ENCODE data around the gene HINT3.
"Not testable (repeated sequence)": the region's sequence is repeated elsewhere in the genome, so short reads cannot be mapped to it uniquely, and the experiment has no call there.

The HINT3 gene

DNA sequence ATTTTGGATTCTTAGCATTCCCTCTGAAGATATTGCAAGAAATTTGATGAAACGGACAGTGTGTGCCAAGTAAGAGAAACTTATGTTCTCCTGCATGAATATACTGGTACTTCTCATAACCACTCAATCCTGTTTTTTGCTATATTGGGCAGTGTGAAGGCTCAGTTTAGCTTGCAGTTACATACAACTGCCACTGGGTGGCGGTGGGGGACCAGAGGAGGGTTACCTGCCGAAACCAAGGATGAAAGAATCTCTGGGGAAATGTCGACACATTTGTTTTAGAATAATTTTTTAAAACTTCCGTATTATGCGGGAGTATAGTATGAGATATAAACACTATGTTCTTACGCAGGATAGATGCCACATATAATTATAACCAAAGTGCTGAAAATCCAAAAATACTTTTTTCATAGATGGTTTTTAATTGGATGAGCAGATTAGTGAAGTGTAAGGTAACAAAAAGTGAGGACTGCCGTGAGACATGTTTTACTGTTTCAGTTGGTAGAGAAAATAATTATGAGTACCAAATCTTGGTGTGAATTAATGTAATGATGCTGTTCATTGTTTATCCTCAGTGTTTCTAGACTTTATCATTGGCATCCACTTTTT, 39.5 kb downstream of the HINT3 start:
- Histone ChIP-seq H3K36me3 (ENCODE audit: insufficient read depth, low read length) (peaks cover 6% of the 10 kb centered on the region), H3K27ac (ENCODE audit: low read depth, low read length) (no peak overlapping the region), H3K27me3 (ENCODE audit: insufficient read depth, low read length) (no peaks in the 10 kb centered on the region), H3K79me2 (ENCODE audit: control insufficient read depth, insufficient read depth, low read length, unreplicated experiment) (no peaks in the 10 kb centered on the region), H3K4me1 (ENCODE audit: control insufficient read depth, insufficient read depth, low read length, unreplicated experiment) (peaks cover 4% of the 10 kb centered on the region), H3K4me3 (ENCODE audit: low read depth, low read length) (peak overlapping the region; percentile 58), H2AFZ (ENCODE audit: low read length, unreplicated experiment) (peak overlapping the region; percentile 53)

DNA sequence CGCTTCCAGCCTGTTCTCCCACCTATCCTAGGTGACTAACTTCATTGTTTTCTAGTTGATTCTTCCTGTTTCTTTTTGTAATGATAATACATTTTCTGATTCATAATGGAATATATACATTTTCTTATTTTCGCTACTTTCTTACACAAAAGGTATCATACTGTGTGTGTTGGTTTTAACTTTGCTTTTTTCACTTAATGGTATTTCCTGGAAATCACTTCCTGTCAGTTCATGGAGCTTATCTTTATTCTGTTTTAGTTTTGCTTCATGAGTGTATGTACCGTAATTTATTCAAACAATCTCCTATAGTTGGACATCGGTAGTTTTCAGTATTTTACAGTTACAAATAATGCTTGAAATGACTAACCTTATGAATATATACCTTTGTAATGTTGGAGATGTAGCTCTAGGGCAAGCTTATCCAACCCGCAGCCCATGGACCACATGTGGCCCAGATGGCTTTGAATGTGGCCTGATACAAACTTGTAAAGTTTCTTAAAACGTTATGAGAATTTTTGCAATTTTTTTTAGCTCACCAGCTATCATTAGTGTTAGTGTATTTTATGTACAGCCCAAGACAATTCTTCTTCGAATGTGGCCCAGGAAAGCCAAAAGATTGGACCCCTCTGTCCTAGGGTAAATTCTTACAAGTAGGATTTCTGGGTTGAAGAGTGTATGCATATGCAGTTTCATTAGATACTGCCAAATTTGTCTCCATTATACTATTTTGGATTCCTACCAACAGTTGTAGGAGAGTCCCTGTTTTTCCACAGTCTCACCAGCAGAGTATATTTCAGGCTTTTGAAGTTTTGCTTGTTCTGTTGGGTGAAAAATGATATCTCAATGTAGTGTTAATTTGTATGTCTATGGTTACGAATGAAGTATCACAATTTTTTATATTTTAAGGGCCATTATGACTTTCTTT, 46.4 kb downstream of the HINT3 start:
- H3K4me3 ChIP-seq (ENCODE audit: low read depth, low read length): no peak overlapping the region
- H3K4me1 ChIP-seq (ENCODE audit: control insufficient read depth, insufficient read depth, low read length, unreplicated experiment): no peaks in the 10 kb centered on the region
- H2AFZ ChIP-seq (ENCODE audit: low read length, unreplicated experiment): no peak overlapping the region
- H3K27ac ChIP-seq (ENCODE audit: low read depth, low read length): no peak overlapping the region
- H3K36me3 ChIP-seq (ENCODE audit: insufficient read depth, low read length): peaks cover 22% of the 10 kb centered on the region
- H3K27me3 ChIP-seq (ENCODE audit: insufficient read depth, low read length): no peaks in the 10 kb centered on the region
- no peaks in the 10 kb centered on the region for H3K79me2 ChIP-seq (ENCODE audit: control insufficient read depth, insufficient read depth, low read length, unreplicated experiment)

GRCh38 chr6:126007800-126008199, 51.2 kb downstream of the HINT3 start:
- H3K27me3 ChIP-seq (ENCODE audit: insufficient read depth, low read length): no peaks in the 10 kb centered on the region
- no peak overlapping the region for H3K4me3 ChIP-seq (ENCODE audit: low read depth, low read length)
- no peak overlapping the region for H2AFZ ChIP-seq (ENCODE audit: low read length, unreplicated experiment)
- H3K4me1 ChIP-seq (ENCODE audit: control insufficient read depth, insufficient read depth, low read length, unreplicated experiment): no peaks in the 10 kb centered on the region
- no peaks in the 10 kb centered on the region for H3K79me2 ChIP-seq (ENCODE audit: control insufficient read depth, insufficient read depth, low read length, unreplicated experiment)
- H3K36me3 ChIP-seq (ENCODE audit: insufficient read depth, low read length): peaks cover 23% of the 10 kb centered on the region
- H3K27ac ChIP-seq (ENCODE audit: low read depth, low read length): no peak overlapping the region

DNA sequence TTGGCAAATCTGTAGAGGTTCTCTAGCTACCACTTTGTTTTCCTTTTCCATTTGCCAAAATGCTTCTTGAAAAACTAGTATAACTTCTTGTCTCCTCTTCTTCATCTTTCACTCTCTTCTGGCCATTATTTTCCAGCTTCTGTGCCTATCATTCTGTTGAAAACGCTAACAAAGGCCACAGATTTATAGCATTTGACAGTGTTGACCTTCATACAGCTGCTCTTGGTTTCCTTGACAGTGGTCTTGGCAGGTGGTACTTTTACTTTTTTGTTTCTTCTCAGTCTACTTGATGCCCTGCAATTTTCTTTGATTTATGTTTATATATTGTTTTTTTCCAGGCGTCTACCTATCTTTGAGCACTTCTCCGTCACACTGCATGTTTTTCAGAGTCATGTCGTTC, 53.5 kb downstream of the HINT3 start:
- peaks cover 20% of the 10 kb centered on the region for H3K36me3 ChIP-seq (ENCODE audit: insufficient read depth, low read length)
- no peaks in the 10 kb centered on the region for H3K79me2 ChIP-seq (ENCODE audit: control insufficient read depth, insufficient read depth, low read length, unreplicated experiment)
- H3K4me1 ChIP-seq (ENCODE audit: control insufficient read depth, insufficient read depth, low read length, unreplicated experiment): no peaks in the 10 kb centered on the region
- H3K4me3 ChIP-seq (ENCODE audit: low read depth, low read length): no peak overlapping the region
- no peak overlapping the region for H3K27ac ChIP-seq (ENCODE audit: low read depth, low read length)
- H3K27me3 ChIP-seq (ENCODE audit: insufficient read depth, low read length): no peaks in the 10 kb centered on the region
- no peak overlapping the region for H2AFZ ChIP-seq (ENCODE audit: low read length, unreplicated experiment)

DNA sequence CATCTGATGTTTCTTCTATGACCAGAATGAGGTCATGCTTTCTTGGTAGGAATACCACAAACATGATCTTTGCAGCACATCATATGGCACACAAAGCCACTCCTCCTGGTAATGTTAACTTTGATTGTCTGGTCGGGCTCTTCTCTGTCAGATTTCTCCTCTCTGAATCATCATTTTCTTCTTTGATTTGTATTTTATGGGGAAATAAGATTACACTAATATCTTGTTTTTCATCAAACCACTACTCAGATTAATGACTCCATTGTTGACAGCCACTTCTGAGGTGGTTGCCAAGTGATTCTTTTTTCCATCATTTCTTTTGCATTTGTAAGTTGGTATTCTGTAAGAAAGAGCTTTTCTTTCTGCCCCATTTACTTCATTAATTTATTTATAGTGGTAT, 59.3 kb downstream of the HINT3 start:
- Histone ChIP-seq H3K27me3 (ENCODE audit: insufficient read depth, low read length) (no peaks in the 10 kb centered on the region), H3K27ac (ENCODE audit: low read depth, low read length) (peak overlapping the region; percentile 1; the same call in 1 of the 2 replicates), H3K4me3 (ENCODE audit: low read depth, low read length) (no peak overlapping the region), H3K4me1 (ENCODE audit: control insufficient read depth, insufficient read depth, low read length, unreplicated experiment) (peaks cover 4% of the 10 kb centered on the region), H2AFZ (ENCODE audit: low read length, unreplicated experiment) (no peak overlapping the region), H3K79me2 (ENCODE audit: control insufficient read depth, insufficient read depth, low read length, unreplicated experiment) (no peaks in the 10 kb centered on the region), H3K36me3 (ENCODE audit: insufficient read depth, low read length) (peaks cover 20% of the 10 kb centered on the region)

DNA sequence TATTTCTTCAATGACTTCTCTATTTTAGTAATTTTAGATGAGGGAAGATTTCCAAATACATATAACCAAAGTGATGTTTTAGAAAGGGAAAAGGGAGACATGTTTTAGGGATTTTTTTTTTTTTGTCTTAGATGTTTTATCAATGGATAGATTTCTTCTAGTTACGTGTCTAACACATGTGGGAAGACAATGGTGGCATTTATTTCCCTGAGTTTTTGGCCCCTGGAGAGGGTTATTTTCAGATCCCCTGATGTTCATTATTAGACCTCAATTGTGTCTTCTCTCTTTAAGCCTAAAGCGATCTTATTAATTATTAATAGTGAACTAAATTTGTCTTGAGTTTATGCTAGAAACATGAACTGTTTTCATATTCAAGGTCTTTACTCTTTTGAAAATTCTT, 60.0 kb downstream of the HINT3 start:
- Histone ChIP-seq H3K4me3 (ENCODE audit: low read depth, low read length) (no peak overlapping the region), H3K4me1 (ENCODE audit: control insufficient read depth, insufficient read depth, low read length, unreplicated experiment) (peaks cover 4% of the 10 kb centered on the region), H3K79me2 (ENCODE audit: control insufficient read depth, insufficient read depth, low read length, unreplicated experiment) (no peaks in the 10 kb centered on the region), H2AFZ (ENCODE audit: low read length, unreplicated experiment) (no peak overlapping the region), H3K27me3 (ENCODE audit: insufficient read depth, low read length) (no peaks in the 10 kb centered on the region), H3K27ac (ENCODE audit: low read depth, low read length) (0 out of 2 replicates have a peak overlapping the region, but pooled peaks have one; percentile 1), H3K36me3 (ENCODE audit: insufficient read depth, low read length) (peaks cover 21% of the 10 kb centered on the region)

GRCh38 chr6:126017668-126018067, 61.1 kb downstream of the HINT3 start:
- peaks cover 4% of the 10 kb centered on the region for H3K4me1 ChIP-seq (ENCODE audit: control insufficient read depth, insufficient read depth, low read length, unreplicated experiment)
- H3K4me3 ChIP-seq (ENCODE audit: low read depth, low read length): no peak overlapping the region
- no peak overlapping the region for H3K27ac ChIP-seq (ENCODE audit: low read depth, low read length)
- peaks cover 26% of the 10 kb centered on the region for H3K36me3 ChIP-seq (ENCODE audit: insufficient read depth, low read length)
- H3K79me2 ChIP-seq (ENCODE audit: control insufficient read depth, insufficient read depth, low read length, unreplicated experiment): no peaks in the 10 kb centered on the region
- no peak overlapping the region for H2AFZ ChIP-seq (ENCODE audit: low read length, unreplicated experiment)
- no peaks in the 10 kb centered on the region for H3K27me3 ChIP-seq (ENCODE audit: insufficient read depth, low read length)

- H3K27ac ChIP-seq (ENCODE audit: low read depth, low read length): no peak overlapping the region
- peaks cover 33% of the 10 kb centered on the region for H3K36me3 ChIP-seq (ENCODE audit: insufficient read depth, low read length)
- H2AFZ ChIP-seq (ENCODE audit: low read length, unreplicated experiment): no peak overlapping the region
- no peaks in the 10 kb centered on the region for H3K27me3 ChIP-seq (ENCODE audit: insufficient read depth, low read length)
- peaks cover 6% of the 10 kb centered on the region for H3K4me1 ChIP-seq (ENCODE audit: control insufficient read depth, insufficient read depth, low read length, unreplicated experiment)
- H3K4me3 ChIP-seq (ENCODE audit: low read depth, low read length): no peak overlapping the region
- no peaks in the 10 kb centered on the region for H3K79me2 ChIP-seq (ENCODE audit: control insufficient read depth, insufficient read depth, low read length, unreplicated experiment)
Observed at GRCh38 chr6:126020305-126021050, 63.9 kb downstream of the HINT3 start.

DNA sequence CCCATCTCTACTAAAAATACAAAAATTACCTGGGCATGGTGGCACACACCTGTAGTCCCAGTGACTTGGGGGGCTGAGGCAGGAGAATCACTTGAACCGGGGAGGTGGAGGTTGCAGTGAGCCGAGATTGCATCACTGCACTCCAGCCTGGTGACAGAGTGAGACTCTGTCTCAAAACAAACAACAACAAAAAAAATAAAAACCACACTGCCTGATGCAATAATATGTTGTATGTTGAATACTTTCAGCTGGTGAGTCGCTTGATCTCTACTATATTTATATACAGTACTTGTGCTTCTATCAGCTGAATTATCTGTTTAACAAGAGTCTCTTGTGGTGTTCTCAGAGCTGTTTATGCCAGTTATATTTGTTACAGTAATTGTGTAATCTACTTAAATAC, 66.9 kb downstream of the HINT3 start:
- peaks cover 32% of the 10 kb centered on the region for H3K36me3 ChIP-seq (ENCODE audit: insufficient read depth, low read length)
- not testable (repeated sequence) for H3K27me3 ChIP-seq (ENCODE audit: insufficient read depth, low read length)
- H3K27ac ChIP-seq (ENCODE audit: low read depth, low read length): 0 out of 2 replicates have a peak overlapping the region, but pooled peaks have one; percentile 21

GRCh38 chr6:126026001-126026400, 69.4 kb downstream of the HINT3 start:
- H3K36me3 ChIP-seq (ENCODE audit: insufficient read depth, low read length): peaks cover 26% of the 10 kb centered on the region
- no peak overlapping the region for H2AFZ ChIP-seq (ENCODE audit: low read length, unreplicated experiment)
- H3K27me3 ChIP-seq (ENCODE audit: insufficient read depth, low read length): no peaks in the 10 kb centered on the region
- peak overlapping the region; percentile 27; the same call in 1 of the 2 replicates for H3K27ac ChIP-seq (ENCODE audit: low read depth, low read length)
- no peaks in the 10 kb centered on the region for H3K79me2 ChIP-seq (ENCODE audit: control insufficient read depth, insufficient read depth, low read length, unreplicated experiment)
- H3K4me3 ChIP-seq (ENCODE audit: low read depth, low read length): no peak overlapping the region
- peaks cover 20% of the 10 kb centered on the region for H3K4me1 ChIP-seq (ENCODE audit: control insufficient read depth, insufficient read depth, low read length, unreplicated experiment)

More for the DNA sequence above, 66.9 kb downstream of the HINT3 start:
- H3K4me1 ChIP-seq (ENCODE audit: control insufficient read depth, insufficient read depth, low read length, unreplicated experiment): peaks cover 17% of the 10 kb centered on the region
- not testable (repeated sequence) for H3K4me3 ChIP-seq (ENCODE audit: low read depth, low read length); H2AFZ ChIP-seq (ENCODE audit: low read length, unreplicated experiment); H3K79me2 ChIP-seq (ENCODE audit: control insufficient read depth, insufficient read depth, low read length, unreplicated experiment)
